Stimulated activated naive CD4-positive, alpha-beta T cell treated with Interleukin-2 at 50 U/mL for 16 hours (primary cell): ENCODE data around the gene NLRP9.

Experiments used
- DNase-seq: peaks from one replicate; lab custom pipeline; 2025; lab: John Stamatoyannopoulos, UW

The NLRP9 gene

GRCh38 chr19:55687281-55688201, 50.7 kb downstream of the NLRP9 start:
- no peak for DNase-seq

- no peak for DNase-seq
Observed at GRCh38 chr19:55686311-55687050, 51.7 kb downstream of the NLRP9 start.

GRCh38 chr19:55685776-55686175, 52.4 kb downstream of the NLRP9 start:
- DNase-seq, result no peak

- DNase-seq, result no peak
Observed at GRCh38 chr19:55684946-55685681, 53.1 kb downstream of the NLRP9 start.

- DNase-seq, result no peak
Observed at GRCh38 chr19:55683449-55684261, 54.5 kb downstream of the NLRP9 start.

GRCh38 chr19:55681131-55682092, 56.8 kb downstream of the NLRP9 start:
- DNase-seq, result no peak

- DNase-seq, result no peak
Observed at GRCh38 chr19:55680339-55681130, 57.7 kb downstream of the NLRP9 start.

- no peak for DNase-seq
Observed at GRCh38 chr19:55679343-55680257, 58.6 kb downstream of the NLRP9 start.

GRCh38 chr19:55678121-55678671, 60.0 kb downstream of the NLRP9 start:
- no peak for DNase-seq

GRCh38 chr19:55677572-55678028, 60.6 kb downstream of the NLRP9 start:
- no peak for DNase-seq

- DNase-seq, result no peak
Observed at GRCh38 chr19:55676889-55677505, 61.2 kb downstream of the NLRP9 start.

- DNase-seq, result no peak
Observed at GRCh38 chr19:55676383-55676782, 61.8 kb downstream of the NLRP9 start.

GRCh38 chr19:55675661-55676354, 62.4 kb downstream of the NLRP9 start:
- DNase-seq, result no peak

GRCh38 chr19:55674841-55675660, 63.2 kb downstream of the NLRP9 start, which contains the start of gene EPN1:
Gene EPN1, plus strand, starts transcription at chr19:55675226. Its CDS starts 3,402 bp downstream, at chr19:55678628.
- DNase-seq, result peak; percentile 97

GRCh38 chr19:55674459-55674840, 63.8 kb downstream of the NLRP9 start:
- no peak for DNase-seq

- DNase-seq, result no peak
Observed at GRCh38 chr19:55673889-55674288, 64.3 kb downstream of the NLRP9 start.
